PFSK-1 (cell line): ENCODE results near the gene CYRIA.

Experiments
- FOXP2 ChIP-seq: optimal IDR thresholded peaks from 2 replicates; pipeline ENCODE3; 2011; ENCODE audit warnings: borderline replicate concordance, control low read depth, inconsistent platforms; ENCODE audit not compliant: insufficient read depth; ENCODE audit errors: extremely low read length, extremely low read depth
- POLR2AphosphoS5 ChIP-seq: IDR thresholded peaks from 2 replicates; pipeline ENCODE4 v1.6.1; 2012; ENCODE audit warnings: low read depth, mild to moderate bottlenecking, control low read depth, low read length, moderate library complexity

DNA sequence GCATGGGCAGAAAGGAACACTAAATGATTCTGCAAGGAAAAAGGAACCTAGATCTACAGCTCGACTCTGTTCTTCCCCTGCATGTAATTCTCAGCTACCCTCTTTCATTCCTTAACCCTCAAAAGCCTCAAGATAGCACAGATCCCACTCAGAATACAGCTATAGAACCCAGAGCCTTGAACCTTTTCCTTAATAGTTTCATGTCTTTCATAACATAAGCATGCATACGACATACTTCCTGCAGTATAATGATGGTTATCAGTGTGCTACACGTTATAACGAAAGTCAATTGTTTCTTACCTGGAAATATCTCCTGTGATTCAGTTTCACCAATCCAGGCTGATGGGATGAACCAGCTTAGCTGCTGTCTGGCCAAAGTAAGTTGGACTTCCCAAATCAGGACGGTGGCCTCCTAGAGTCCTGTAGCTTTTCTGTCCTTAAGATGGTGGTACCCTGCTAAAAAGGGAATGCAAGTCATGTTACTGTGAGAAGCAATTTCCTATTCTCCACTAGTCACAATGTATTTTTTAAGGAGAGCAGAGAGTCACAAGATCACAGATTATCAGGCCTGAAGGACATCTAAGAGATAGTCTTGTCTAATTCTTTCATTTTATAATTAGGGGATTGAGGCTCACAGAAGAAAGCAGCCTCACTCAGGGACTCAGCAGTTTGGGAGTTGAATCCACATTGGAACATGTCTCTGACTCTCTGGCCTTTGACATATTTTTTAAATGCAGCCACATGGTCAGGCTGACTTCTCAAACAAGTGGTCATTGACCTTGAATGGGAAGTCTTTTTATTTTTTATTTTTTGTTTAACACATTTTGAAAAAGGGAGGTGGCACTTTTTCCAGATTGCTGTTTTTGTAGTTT lies 41.8 kb downstream of the CYRIA start:
- TF ChIP-seq POLR2AphosphoS5 (no peak), FOXP2 (no peak)
